ENCODE results near the gene PPP2R5B. TPM values are rescaled to one million over a fixed set of nuclear protein-coding genes. Genes with fewer than 3 reads are reported as not detected.
"Not testable (repeated sequence)": the region's sequence is repeated elsewhere in the genome, so short reads cannot be mapped to it uniquely, and the experiment has no call there.

Gene PPP2R5B
- polyA plus RNA-seq, 1 donor from 2014 or later: 11.4 TPM

- Mint-ChIP-seq H3K4me3 (no peak overlapping the region), H3K9me3 (no peaks in the 10 kb centered on the region)
These were observed 22.8 kb downstream of the PPP2R5B start for GRCh38 chr11:64947208-64947814.

GRCh38 chr11:64951529-64951928 lies 27.0 kb downstream of the PPP2R5B start:
- Mint-ChIP-seq H3K27me3 (no peaks in the 10 kb centered on the region), H3K9me3 (no peaks in the 10 kb centered on the region), H3K27ac (no peak overlapping the region)

More at GRCh38 chr11:64947208-64947814, 22.8 kb downstream of the PPP2R5B start:
- Mint-ChIP-seq H3K27me3 (peaks cover 3% of the 10 kb centered on the region), H3K4me1 (no peaks in the 10 kb centered on the region), H3K27ac (no peak overlapping the region), H3K36me3 (no peaks in the 10 kb centered on the region)

GRCh38 chr11:64954201-64954600 lies 29.7 kb downstream of the PPP2R5B start:
- Mint-ChIP-seq H3K36me3 (no peaks in the 10 kb centered on the region), H3K4me1 (peaks cover 0 to under 1% (median 0%) of the 10 kb centered on the region in 3 donors), H3K27me3 (peaks cover 2% of the 10 kb centered on the region), H3K9me3 (no peaks in the 10 kb centered on the region), H3K27ac (no peak overlapping the region), H3K4me3 (no peak overlapping the region)

More at GRCh38 chr11:64951529-64951928, 27.0 kb downstream of the PPP2R5B start:
- Mint-ChIP-seq H3K36me3 (no peaks in the 10 kb centered on the region), H3K4me3 (no peak overlapping the region), H3K4me1 (no peaks in the 10 kb centered on the region)

GRCh38 chr11:64959498-64959897 lies 35.0 kb downstream of the PPP2R5B start:
- H3K4me3 Mint-ChIP-seq: no peak overlapping the region
- no peaks in the 10 kb centered on the region for H3K9me3 Mint-ChIP-seq
- H3K27me3 Mint-ChIP-seq: peaks cover 2% of the 10 kb centered on the region
- no peak overlapping the region for H3K27ac Mint-ChIP-seq
- H3K36me3 Mint-ChIP-seq: no peaks in the 10 kb centered on the region
- peaks cover 5 to 7% (median 5%) of the 10 kb centered on the region in 3 donors for H3K4me1 Mint-ChIP-seq

GRCh38 chr11:64960719-64961118 lies 36.2 kb downstream of the PPP2R5B start:
- Mint-ChIP-seq H3K9me3 (no peaks in the 10 kb centered on the region), H3K27me3 (peaks cover 2% of the 10 kb centered on the region), H3K4me1 (peaks cover 5 to 7% (median 7%) of the 10 kb centered on the region in 3 donors), H3K4me3 (no peak overlapping the region), H3K27ac (no peak overlapping the region), H3K36me3 (no peaks in the 10 kb centered on the region)

- no peaks in the 10 kb centered on the region for H3K9me3 Mint-ChIP-seq
- H3K4me1 Mint-ChIP-seq: peaks cover 7 to 9% (median 7%) of the 10 kb centered on the region in 3 donors
- H3K27me3 Mint-ChIP-seq: no peaks in the 10 kb centered on the region
- H3K36me3 Mint-ChIP-seq: peaks cover 2% of the 10 kb centered on the region
- H3K27ac Mint-ChIP-seq: no peak overlapping the region
- no peak overlapping the region for H3K4me3 Mint-ChIP-seq
These were observed 38.7 kb downstream of the PPP2R5B start for GRCh38 chr11:64963072-64963631.

GRCh38 chr11:64967375-64967774 lies 42.9 kb downstream of the PPP2R5B start:
- no peak overlapping the region for H3K4me3 Mint-ChIP-seq
- H3K27ac Mint-ChIP-seq: no peak overlapping the region
- peaks cover 7 to 10% (median 10%) of the 10 kb centered on the region in 3 donors for H3K4me1 Mint-ChIP-seq
- H3K36me3 Mint-ChIP-seq: peaks cover 5% of the 10 kb centered on the region
- H3K9me3 Mint-ChIP-seq: no peaks in the 10 kb centered on the region
- no peaks in the 10 kb centered on the region for H3K27me3 Mint-ChIP-seq

- Mint-ChIP-seq H3K27ac (no peak overlapping the region), H3K9me3 (no peaks in the 10 kb centered on the region), H3K4me1 (peaks cover 11 to 14% (median 11%) of the 10 kb centered on the region in 3 donors), H3K27me3 (no peaks in the 10 kb centered on the region), H3K36me3 (peaks cover 5% of the 10 kb centered on the region), H3K4me3 (peak overlapping the region in 1 of 4 donors; percentile 36)
These were observed 44.7 kb downstream of the PPP2R5B start for GRCh38 chr11:64969209-64969608.

- peaks cover 14 to 22% (median 22%) of the 10 kb centered on the region in 3 donors for H3K4me1 Mint-ChIP-seq
- no peaks in the 10 kb centered on the region for H3K9me3 Mint-ChIP-seq
- peaks cover 5% of the 10 kb centered on the region for H3K36me3 Mint-ChIP-seq
- H3K27ac Mint-ChIP-seq: peak overlapping the region in 2 of 3 donors; percentile 69 to 94
- H3K4me3 Mint-ChIP-seq: peak overlapping the region; percentile 72 to 91 (median 84)
- no peaks in the 10 kb centered on the region for H3K27me3 Mint-ChIP-seq
These were observed 46.3 kb downstream of the PPP2R5B start for GRCh38 chr11:64970731-64971151.

- peak within 1 kb of the TSS; percentile 76 to 91 (median 90) for H3K4me3 Mint-ChIP-seq
- peaks cover 14 to 22% (median 22%) of the 10 kb centered on the region in 3 donors for H3K4me1 Mint-ChIP-seq
- no peaks in the 10 kb centered on the region for H3K27me3 Mint-ChIP-seq
- H3K36me3 Mint-ChIP-seq: peaks cover 4% of the 10 kb centered on the region
- H3K27ac Mint-ChIP-seq: peak within 1 kb of the TSS; percentile 43 to 94 (median 76)
- H3K9me3 Mint-ChIP-seq: no peaks in the 10 kb centered on the region
These were observed 47.1 kb downstream of the PPP2R5B start, which contains the start of gene MAJIN for GRCh38 chr11:64971421-64972233. MAJIN (minus strand) TSS chr11:64972108; CDS start chr11:64959405, 12,703 bp downstream.

GRCh38 chr11:64974124-64974523 lies 49.6 kb downstream of the PPP2R5B start:
- peak overlapping the region; percentile 25 to 88 (median 65) for H3K4me3 Mint-ChIP-seq

GRCh38 chr11:64976651-64977050 lies 52.2 kb downstream of the PPP2R5B start:
- Mint-ChIP-seq H3K9me3 (peaks cover 0 to 2% (median 0%) of the 10 kb centered on the region in 3 donors), H3K27me3 (no peaks in the 10 kb centered on the region), H3K4me1 (peaks cover 8 to 29% (median 18%) of the 10 kb centered on the region in 3 donors), H3K36me3 (no peaks in the 10 kb centered on the region), H3K27ac (no peak overlapping the region), H3K4me3 (no peak overlapping the region)

More at GRCh38 chr11:64974124-64974523, 49.6 kb downstream of the PPP2R5B start:
- no peaks in the 10 kb centered on the region for H3K27me3 Mint-ChIP-seq
- peaks cover 4% of the 10 kb centered on the region for H3K36me3 Mint-ChIP-seq
- H3K27ac Mint-ChIP-seq: peak overlapping the region in 2 of 3 donors; percentile 86 to 98
- H3K9me3 Mint-ChIP-seq: peaks cover 0 to 2% (median 0%) of the 10 kb centered on the region in 3 donors
- peaks cover 12 to 35% (median 24%) of the 10 kb centered on the region in 3 donors for H3K4me1 Mint-ChIP-seq

GRCh38 chr11:64983339-64983738 lies 58.9 kb downstream of the PPP2R5B start:
- not testable (repeated sequence) for H3K4me3 Mint-ChIP-seq, H3K9me3 Mint-ChIP-seq, H3K27ac Mint-ChIP-seq, H3K27me3 Mint-ChIP-seq, H3K36me3 Mint-ChIP-seq
- peaks cover 7 to 32% (median 16%) of the 10 kb centered on the region in 3 donors for H3K4me1 Mint-ChIP-seq

Measured in IgD-negative memory B cell (primary cell).